Common myeloid progenitor, CD34-positive (primary cell): Measurements from ENCODE around the gene TMBIM4.

Source experiments
- CTCF ChIA-PET: fragments of 350-600 bp; sonication (Branson Sonifier 250); formaldehyde crosslinking; loops from one replicate; lab custom pipeline; 2021; ENCODE audit warnings: antibody characterized with exemption; lab: Charles Lee
- POLR2A ChIA-PET: fragments of 350-600 bp; sonication (Branson Sonifier 250); formaldehyde crosslinking; loops from one replicate; lab custom pipeline; 2021; ENCODE audit warnings: antibody characterized with exemption; lab: Charles Lee
- DNase-seq, 3 donors: peaks; one replicate each; pipeline versions ENCODE4 v3.0.0 to v3.0.0-alpha.2; 2013
- H3K27ac ChIP-seq, 2 experiments: 1 replicate in 1 of 2; 2 replicates in 1 of 2; pipeline ENCODE4 v1.7.0; 2013; ENCODE audit warnings: inconsistent platforms in 2 of 2, low read length in 2 of 2, mild to moderate bottlenecking in 2 of 2, low read depth in 1 of 2, moderate library complexity in 1 of 2; ENCODE audit not compliant: severe bottlenecking in 2 of 2, insufficient read depth in 1 of 2, poor library complexity in 1 of 2
- H3K27me3 ChIP-seq, 5 experiments: replicated peaks in 2 of 5; 1 replicate in 3 of 5; 2 replicates in 2 of 5; pipeline versions ENCODE4 v1.6.1 to v1.7.0; 2013; ENCODE audit warnings: low read length in 4 of 5, mild to moderate bottlenecking in 2 of 5, moderate library complexity in 2 of 5, inconsistent platforms in 1 of 5; ENCODE audit not compliant: insufficient read depth in 5 of 5, control insufficient read depth in 4 of 5
- H3K36me3 ChIP-seq, 4 experiments: 1 replicate in 2 of 4; 2 replicates in 2 of 4; pipeline versions ENCODE4 v1.6.1 to v1.7.0; 2013; ENCODE audit warnings: low read length in 3 of 4, control low read depth in 1 of 4, mild to moderate bottlenecking in 1 of 4; ENCODE audit not compliant: control insufficient read depth in 4 of 4, insufficient read depth in 4 of 4
- H3K4me1 ChIP-seq, 4 experiments: 1 replicate in 3 of 4; 2 replicates in 1 of 4; pipeline versions ENCODE4 v1.6.1 to v1.7.1; 2013; ENCODE audit warnings: low read length in 3 of 4, mild to moderate bottlenecking in 3 of 4, control low read depth in 1 of 4, inconsistent platforms in 1 of 4, moderate library complexity in 1 of 4; ENCODE audit not compliant: control insufficient read depth in 4 of 4, insufficient read depth in 4 of 4; ENCODE audit errors: control extremely low read depth in 1 of 4
- H3K4me3 ChIP-seq, 7 experiments: 1 replicate in 4 of 7; 2 replicates in 3 of 7; pipeline versions ENCODE4 v1.5.1 to v1.7.0; 2013; ENCODE audit warnings: mild to moderate bottlenecking in 7 of 7, low read length in 6 of 7, moderate library complexity in 6 of 7, inconsistent platforms in 2 of 7, low read depth in 2 of 7, control low read depth in 1 of 7; ENCODE audit not compliant: insufficient read depth in 4 of 7, control insufficient read depth in 1 of 7; ENCODE audit errors: extremely low read depth in 1 of 7
- H3K9me3 ChIP-seq, 5 experiments: 1 replicate in 4 of 5; 2 replicates in 1 of 5; pipeline versions ENCODE4 v1.6.1 to v1.7.1; 2013; ENCODE audit warnings: low read length in 4 of 5, mild to moderate bottlenecking in 2 of 5, inconsistent platforms in 1 of 5, low read depth in 1 of 5, moderate library complexity in 1 of 5; ENCODE audit not compliant: control insufficient read depth in 4 of 5, insufficient read depth in 2 of 5; ENCODE audit errors: control extremely low read depth in 1 of 5
- WGBS: methylation state at CpG from one replicate; pipeline ENCODE4 v1.1.5; 2013; ENCODE audit not compliant: insufficient coverage; 5-methylcytosine and 5-hydroxymethylcytosine counted together

Gene TMBIM4

DNA sequence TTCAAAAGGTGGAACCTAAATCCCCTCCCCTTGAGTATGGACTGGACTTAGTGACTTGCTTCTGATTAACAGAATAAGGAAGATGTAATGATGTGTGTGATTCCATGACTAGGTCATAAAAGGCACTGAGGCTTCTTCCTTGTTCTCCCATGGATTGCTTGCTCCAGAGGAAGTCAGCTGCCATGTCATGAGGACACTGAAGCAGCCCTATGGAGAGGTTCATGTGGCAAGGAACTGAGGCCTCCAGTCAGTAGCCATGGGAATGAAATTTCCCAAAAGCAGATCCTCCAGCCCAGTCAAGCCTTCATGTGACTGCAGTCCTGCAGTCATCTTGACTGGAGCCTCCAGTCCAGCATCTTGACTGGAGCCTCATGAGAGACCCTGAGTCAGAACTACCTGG is 10.7 kb downstream of the TMBIM4 start:
- POLR2A ChIA-PET = no interaction called here
- DNase-seq = no peak
- peaks cover 0 to 1% (median 0%) of the 10 kb centered on the region in 4 experiments for H3K4me1 ChIP-seq
- CTCF ChIA-PET = interaction anchor here (0.6 to 1.8 kb wide), 7 partner anchors 9 to 76 kb away, joined by 3 to 7 read pairs (median 3); partner anchors contain the start of gene TMBIM4
- H3K27ac ChIP-seq = no peak overlapping the region
- H3K9me3 ChIP-seq = peaks cover 0 to 5% (median 0%) of the 10 kb centered on the region in 5 experiments
- H3K27me3 ChIP-seq = no peaks in the 10 kb centered on the region
- H3K4me3 ChIP-seq = no peak overlapping the region
- H3K36me3 ChIP-seq = peaks cover 7 to 29% (median 17%) of the 10 kb centered on the region in 4 experiments

DNA sequence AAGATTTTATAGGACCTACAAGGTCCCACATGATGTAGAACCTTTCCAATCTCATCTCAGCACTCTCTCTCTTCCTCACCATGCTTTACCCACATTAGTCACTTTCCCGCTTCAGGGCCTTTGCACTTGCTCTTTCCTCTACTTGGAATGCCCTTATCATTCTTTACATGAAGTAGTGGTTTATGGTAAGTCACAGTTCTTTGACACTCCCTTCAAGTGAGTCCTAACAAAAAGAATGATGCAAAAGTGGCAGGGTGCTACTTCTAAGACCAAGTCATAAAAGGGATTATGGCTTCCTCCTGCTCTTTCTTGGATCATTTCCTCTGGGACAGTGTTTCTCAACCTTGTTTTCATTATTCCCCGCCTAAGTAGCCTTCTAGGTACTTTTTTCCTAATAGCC is 13.1 kb downstream of the TMBIM4 start:
- 100% methylated on average over 1 of the region's 2 CpGs for WGBS
- CTCF ChIA-PET = interaction anchor here (2.8 kb wide), 1 partner anchor 12 kb away, joined by 9 read pairs; the partner anchor contains the start of gene TMBIM4
- peaks cover 0 to 5% (median 0%) of the 10 kb centered on the region in 5 experiments for H3K9me3 ChIP-seq
- peaks cover 7 to 29% (median 17%) of the 10 kb centered on the region in 4 experiments for H3K36me3 ChIP-seq
- no peak for DNase-seq
- H3K27me3 ChIP-seq = no peaks in the 10 kb centered on the region
- POLR2A ChIA-PET = no interaction called here
- H3K4me1 ChIP-seq = peaks cover 0 to 2% (median 0%) of the 10 kb centered on the region in 4 experiments
- H3K27ac ChIP-seq = no peak overlapping the region
- H3K4me3 ChIP-seq = no peak overlapping the region

DNA sequence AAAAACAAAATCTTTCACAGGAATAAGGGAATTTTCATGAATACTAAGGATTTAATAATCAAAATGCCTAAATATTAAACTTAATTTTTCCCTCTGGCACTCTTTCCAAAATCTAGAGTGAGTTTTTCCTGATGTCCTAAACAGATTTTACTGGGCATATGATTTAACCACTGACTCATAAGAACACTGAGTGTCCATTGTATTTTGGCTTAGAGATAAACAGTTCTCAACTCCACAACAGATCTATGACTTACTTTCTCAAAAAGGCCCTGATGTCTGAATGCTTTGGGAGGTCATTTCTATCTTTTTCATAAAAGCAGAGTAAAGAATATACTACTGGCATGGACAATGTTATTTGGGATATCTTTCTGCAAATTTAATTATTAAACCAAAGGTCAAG is 15.0 kb downstream of the TMBIM4 start:
- ChIA-PET CTCF (no interaction called here), POLR2A (no interaction called here)
- Histone ChIP-seq H3K27me3 (no peaks in the 10 kb centered on the region), H3K4me3 (no peak overlapping the region), H3K4me1 (peaks cover 0 to 8% (median 3%) of the 10 kb centered on the region in 4 experiments), H3K36me3 (peaks cover 8 to 19% (median 12%) of the 10 kb centered on the region in 4 experiments), H3K27ac (no peak overlapping the region), H3K9me3 (peaks cover 0 to 2% (median 0%) of the 10 kb centered on the region in 5 experiments)
- DNase-seq = no peak

GRCh38 chr12:66152732-66153131 is 17.1 kb downstream of the TMBIM4 start:
- Histone ChIP-seq H3K36me3 (peaks cover 2 to 11% (median 6%) of the 10 kb centered on the region in 4 experiments), H3K4me1 (peaks cover 0 to 11% (median 3%) of the 10 kb centered on the region in 4 experiments), H3K9me3 (no peaks in the 10 kb centered on the region), H3K27ac (no peak overlapping the region), H3K27me3 (no peaks in the 10 kb centered on the region), H3K4me3 (no peak overlapping the region)
- ChIA-PET CTCF (no interaction called here), POLR2A (interaction anchor here (0.7 kb wide), 1 partner anchor 72 kb away, joined by 3 read pairs; no protein-coding TSS in a partner anchor)
- WGBS = no CpG with 5 or more reads among the region's 1 CpG
- DNase-seq = no peak

DNA sequence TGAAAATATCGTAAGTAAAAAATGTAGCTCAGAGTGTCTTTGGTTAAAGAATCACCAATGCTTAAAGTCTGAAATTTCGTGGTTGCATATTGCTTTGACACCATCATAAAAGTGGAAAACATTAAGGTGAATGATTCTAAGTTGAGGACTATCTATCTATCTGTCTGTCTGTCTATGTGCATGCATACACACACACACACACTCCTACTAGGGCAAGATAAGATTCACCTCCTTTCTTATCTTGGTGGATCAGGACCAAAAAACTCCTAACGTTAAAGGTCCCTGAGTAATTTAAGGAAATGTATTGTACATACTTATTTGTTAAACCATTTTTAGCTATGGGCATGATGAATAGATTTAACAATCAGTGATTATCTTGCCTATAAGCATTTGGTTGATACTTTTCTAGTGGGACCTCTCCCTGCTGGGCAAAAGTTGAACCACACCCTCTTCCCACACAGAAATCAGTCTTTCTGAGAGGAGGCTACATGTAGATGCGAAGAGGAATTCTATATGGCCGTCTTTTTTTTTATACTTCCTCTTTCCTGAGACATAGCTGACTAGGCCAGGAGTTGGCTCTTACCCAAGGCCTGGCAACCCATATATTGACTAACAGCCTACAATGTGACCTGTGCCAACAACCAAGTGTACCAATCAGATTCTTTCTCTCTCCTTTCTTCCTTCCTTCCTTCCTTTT is 19.9 kb downstream of the TMBIM4 start:
- no peak overlapping the region for H3K4me3 ChIP-seq
- peaks cover 14 to 31% (median 16%) of the 10 kb centered on the region in 4 experiments for H3K4me1 ChIP-seq
- H3K27me3 ChIP-seq = no peaks in the 10 kb centered on the region
- H3K9me3 ChIP-seq = no peaks in the 10 kb centered on the region
- H3K27ac ChIP-seq = no peak overlapping the region
- H3K36me3 ChIP-seq = peaks cover 4 to 8% (median 7%) of the 10 kb centered on the region in 4 experiments
- POLR2A ChIA-PET = interaction anchor here (0.7 kb wide), 1 partner anchor 64 kb away, joined by 4 read pairs; no protein-coding TSS in a partner anchor
- CTCF ChIA-PET = interaction anchor here (0.8 to 3.0 kb wide), 4 partner anchors 9 to 41 kb away, joined by 3 to 16 read pairs (median 6); partner anchors contain the start of gene TMBIM4
- DNase-seq = peak; percentile 55 to 84 (median 82)
- 37% methylated on average over 3 of the region's 5 CpGs for WGBS

GRCh38 chr12:66144791-66145754 is 24.7 kb downstream of the TMBIM4 start:
- no peaks in the 10 kb centered on the region for H3K27me3 ChIP-seq
- peaks cover 5 to 27% (median 8%) of the 10 kb centered on the region in 5 experiments for H3K9me3 ChIP-seq
- H3K27ac ChIP-seq = peak overlapping the region; percentile 78 to 90
- WGBS = no CpG with 5 or more reads among the region's 7 CpGs
- peaks cover 13 to 39% (median 26%) of the 10 kb centered on the region in 4 experiments for H3K36me3 ChIP-seq
- peaks cover 16 to 40% (median 25%) of the 10 kb centered on the region in 4 experiments for H3K4me1 ChIP-seq
- H3K4me3 ChIP-seq = peak overlapping the region in 6 of 7 experiments; percentile 15 to 63 (median 34)
- peak; percentile 90 to 95 (median 93) for DNase-seq
- POLR2A ChIA-PET = interaction anchor here (0.7 to 2.1 kb wide), 3 partner anchors 14 to 69 kb away, joined by 3 to 8 read pairs (median 3); partner anchors contain the start of gene LLPH
- CTCF ChIA-PET = interaction anchor here (0.5 to 2.3 kb wide), 26 partner anchors 12 to 843 kb away, joined by 3 to 14 read pairs (median 4); partner anchors contain the start of genes LLPH and TMBIM4
